ENCODE data around the gene MRPS21.

Gene MRPS21

GRCh38 chr1:150293433-150294253 is at the start of gene MRPS21:
Gene MRPS21 (plus strand): TSS chr1:150293861. CDS start chr1:150294367, 506 bp downstream.
- peak; percentile 84 for DNase-seq

- DNase-seq = peak; percentile 65
Observed at GRCh38 chr1:150249936-150250335, 43.7 kb upstream of the MRPS21 start.

GRCh38 chr1:150256198-150256553 is 37.5 kb upstream of the MRPS21 start:
- DNase-seq = no peak

GRCh38 chr1:150256554-150257341 is 36.9 kb upstream of the MRPS21 start:
- DNase-seq = no peak

- no peak for DNase-seq
Observed at GRCh38 chr1:150257624-150258585, 35.8 kb upstream of the MRPS21 start, which contains the start of gene CA14. Gene CA14 (plus strand): TSS chr1:150257774. CDS start chr1:150258129, 355 bp downstream.

- DNase-seq = no peak
Observed at GRCh38 chr1:150259217-150259616, 34.4 kb upstream of the MRPS21 start.

- DNase-seq = no peak
Observed at GRCh38 chr1:150259758-150260669, 33.6 kb upstream of the MRPS21 start.

- no peak for DNase-seq
Observed at GRCh38 chr1:150261367-150261766, 32.3 kb upstream of the MRPS21 start.

GRCh38 chr1:150262388-150263320 is 31.0 kb upstream of the MRPS21 start:
- no peak for DNase-seq

- no peak for DNase-seq
Observed at GRCh38 chr1:150263549-150263948, 30.1 kb upstream of the MRPS21 start.

GRCh38 chr1:150267896-150268295 is 25.8 kb upstream of the MRPS21 start:
- no peak for DNase-seq

GRCh38 chr1:150268340-150268704 is 25.3 kb upstream of the MRPS21 start:
- no peak for DNase-seq

- DNase-seq = peak; percentile 82
Observed at GRCh38 chr1:150268705-150269403, 24.8 kb upstream of the MRPS21 start, which contains the start of gene APH1A. Gene APH1A (minus strand): TSS chr1:150269016. CDS start chr1:150268810, 206 bp downstream.

- DNase-seq = no peak
Observed at GRCh38 chr1:150269451-150269850, 24.2 kb upstream of the MRPS21 start.

GRCh38 chr1:150271291-150271959 is 22.2 kb upstream of the MRPS21 start:
- no peak for DNase-seq

- no peak for DNase-seq
Observed at GRCh38 chr1:150273311-150273710, 20.4 kb upstream of the MRPS21 start.

- DNase-seq = no peak
Observed at GRCh38 chr1:150280138-150280707, 13.4 kb upstream of the MRPS21 start.

GRCh38 chr1:150281221-150281757 is 12.4 kb upstream of the MRPS21 start:
- DNase-seq = peak; percentile 53
